A673 (cell line): ENCODE measurements around the gene PHACTR4.

Experiments
- EZH2 ChIP-seq: fragments of 200-600 bp; sonication (generic); IDR thresholded peaks from 2 replicates; pipeline ENCODE4 v1.6.1; 2017; ENCODE audit warnings: borderline replicate concordance, low read depth, mild to moderate bottlenecking, mixed read lengths, antibody characterized with exemption, low read length; ENCODE audit not compliant: poor library complexity, severe bottlenecking
- TF ChIP-seq, protein P1 (sequence below): fragments of 300-800, 200-600 bp; sonication (generic); conservative IDR thresholded peaks from 2 replicates; pipeline ENCODE4 v1.5.1; 2017; ENCODE audit warnings: low read depth, mild to moderate bottlenecking, antibody characterized with exemption, low read length, moderate library complexity, mixed read lengths

- TF ChIP-seq, protein P1, sequence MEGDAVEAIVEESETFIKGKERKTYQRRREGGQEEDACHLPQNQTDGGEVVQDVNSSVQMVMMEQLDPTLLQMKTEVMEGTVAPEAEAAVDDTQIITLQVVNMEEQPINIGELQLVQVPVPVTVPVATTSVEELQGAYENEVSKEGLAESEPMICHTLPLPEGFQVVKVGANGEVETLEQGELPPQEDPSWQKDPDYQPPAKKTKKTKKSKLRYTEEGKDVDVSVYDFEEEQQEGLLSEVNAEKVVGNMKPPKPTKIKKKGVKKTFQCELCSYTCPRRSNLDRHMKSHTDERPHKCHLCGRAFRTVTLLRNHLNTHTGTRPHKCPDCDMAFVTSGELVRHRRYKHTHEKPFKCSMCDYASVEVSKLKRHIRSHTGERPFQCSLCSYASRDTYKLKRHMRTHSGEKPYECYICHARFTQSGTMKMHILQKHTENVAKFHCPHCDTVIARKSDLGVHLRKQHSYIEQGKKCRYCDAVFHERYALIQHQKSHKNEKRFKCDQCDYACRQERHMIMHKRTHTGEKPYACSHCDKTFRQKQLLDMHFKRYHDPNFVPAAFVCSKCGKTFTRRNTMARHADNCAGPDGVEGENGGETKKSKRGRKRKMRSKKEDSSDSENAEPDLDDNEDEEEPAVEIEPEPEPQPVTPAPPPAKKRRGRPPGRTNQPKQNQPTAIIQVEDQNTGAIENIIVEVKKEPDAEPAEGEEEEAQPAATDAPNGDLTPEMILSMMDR: peak; percentile 36; the same call in 1 of the 2 replicates
- no peak for TF ChIP-seq EZH2
These were observed 171.1 kb downstream of the PHACTR4 start for GRCh38 chr1:28540651-28541050.
